ENCODE results near the gene AREG. TPM values are rescaled to one million over a fixed set of nuclear protein-coding genes. Genes with fewer than 3 reads are reported as not detected.
A peak's percentile ranks its signal among the peaks of the same experiment; 100 is the strongest.

AREG gene
- total and polyA plus RNA-seq, 2 of the 13 experiments (the other 11 are each of a cell fraction or from before 2014, with no cell fraction given), result 6.2 to 7.1 TPM

- TF ChIP-seq ZKSCAN5 (CRISPR knock-in tag; IDR thresholded peaks at IDR 0.05), result no peak
- TF ChIP-seq SMC3 (IDR thresholded peaks at IDR 0.05; ENCODE audit: low read length), result no peak
- TF ChIP-seq KLF13 (CRISPR knock-in tag; IDR thresholded peaks at IDR 0.05), result no peak
- no peak for TF ChIP-seq SETDB1 (CRISPR knock-in tag; IDR thresholded peaks at IDR 0.05; ENCODE audit: borderline replicate concordance)
- no peak for TF ChIP-seq ZNF652 (CRISPR knock-in tag; IDR thresholded peaks at IDR 0.05; ENCODE audit: borderline replicate concordance, low read depth)
- TF ChIP-seq GATAD2A (CRISPR knock-in tag; IDR thresholded peaks at IDR 0.05), result peak; percentile 40
- peak; percentile 79 for TF ChIP-seq BCL6 (CRISPR knock-in tag; IDR thresholded peaks at IDR 0.05)
- TF ChIP-seq KDM6A (CRISPR knock-in tag; IDR thresholded peaks at IDR 0.05; ENCODE audit: low read depth), result no peak
- no peak for TF ChIP-seq EHMT2 (IDR thresholded peaks at IDR 0.05; ENCODE audit: borderline replicate concordance, low read depth, low read length)
- no peak for TF ChIP-seq IRF1 (CRISPR knock-in tag; IDR thresholded peaks at IDR 0.05; ENCODE audit: low read depth)
- no peak for TF ChIP-seq ZNF776 (CRISPR knock-in tag; IDR thresholded peaks at IDR 0.05)
- TF ChIP-seq EZH2 (conservative IDR thresholded peaks at IDR 0.05; ENCODE audit: low read depth, low read length), result no peak
- no peak for TF ChIP-seq ZHX2 (IDR thresholded peaks at IDR 0.05; ENCODE audit: low read depth)
- no peak for TF ChIP-seq ZHX2 (CRISPR knock-in tag; IDR thresholded peaks at IDR 0.05; ENCODE audit: borderline replicate concordance)
- no peak for TF ChIP-seq ZNF564 (CRISPR knock-in tag; IDR thresholded peaks at IDR 0.05)
- no peak for TF ChIP-seq JUN (CRISPR knock-in tag; IDR thresholded peaks at IDR 0.05)
- TF ChIP-seq TEAD3 (CRISPR knock-in tag; optimal IDR thresholded peaks at IDR 0.05; ENCODE audit: borderline replicate concordance), result peak; percentile 11
- no peak for TF ChIP-seq TCF12 (IDR thresholded peaks at IDR 0.05)
- TF ChIP-seq TCF12 (CRISPR knock-in tag; IDR thresholded peaks at IDR 0.05), result no peak
- no peak for TF ChIP-seq ZSCAN9 (CRISPR knock-in tag; IDR thresholded peaks at IDR 0.05; ENCODE audit: borderline replicate concordance)
- TF ChIP-seq TBX3 (IDR thresholded peaks at IDR 0.05; ENCODE audit: borderline replicate concordance), result peak; percentile 77; the same call in 1 of the 2 replicates
- TF ChIP-seq RNF219 (CRISPR knock-in tag; IDR thresholded peaks at IDR 0.05), result no peak
- TF ChIP-seq NFKB2 (CRISPR knock-in tag; IDR thresholded peaks at IDR 0.05; ENCODE audit: borderline replicate concordance), result no peak
- 0 out of 2 replicates have a peak, but pooled peaks have one; percentile 26 for TF ChIP-seq TBX2 (CRISPR knock-in tag; IDR thresholded peaks at IDR 0.05; ENCODE audit: borderline replicate concordance)
- no peak for TF ChIP-seq CBX1 (IDR thresholded peaks at IDR 0.05; ENCODE audit: low read depth)
- TF ChIP-seq NFIC (IDR thresholded peaks at IDR 0.05; ENCODE audit: low read length), result peak; percentile 61; the same call in 1 of the 2 replicates
Observed at GRCh38 chr4:74479009-74479408, 34.1 kb downstream of the AREG start (continued).

Measured in HepG2 (cell line).